Mesodermal cell (in vitro differentiated cells): ENCODE results near the gene CDRT15.

Source experiments
- H3K27ac ChIP-seq: 2 replicates; pipeline ENCODE4 v1.7.0; 2013; ENCODE audit warnings: mild to moderate bottlenecking, low read depth, low read length, moderate library complexity; ENCODE audit not compliant: severe bottlenecking
- H3K36me3 ChIP-seq: 2 replicates; pipeline ENCODE4 v1.7.1; 2013; ENCODE audit warnings: mild to moderate bottlenecking, low read length, moderate library complexity; ENCODE audit not compliant: control insufficient read depth, insufficient read depth
- H3K4me1 ChIP-seq: one replicate; pipeline ENCODE4 v1.7.1; 2013; ENCODE audit warnings: mild to moderate bottlenecking, low read length; ENCODE audit not compliant: insufficient read depth, control insufficient read depth, poor library complexity, severe bottlenecking
- H3K4me3 ChIP-seq: 2 replicates; pipeline ENCODE4 v1.7.0; 2013; ENCODE audit warnings: low read length, control low read depth, mild to moderate bottlenecking; ENCODE audit not compliant: insufficient read depth, poor library complexity, severe bottlenecking; ENCODE audit errors: extremely low read depth
- H3K9me3 ChIP-seq: 2 replicates; pipeline ENCODE4 v1.7.1; 2013; ENCODE audit warnings: mild to moderate bottlenecking, low read length, moderate library complexity; ENCODE audit not compliant: control insufficient read depth
- WGBS, 2 experiments: methylation state at CpG; one replicate each; pipeline ENCODE4 v1.1.5; 2013; ENCODE audit warnings: missing lambda C conversion rate in 2 of 2; ENCODE audit not compliant: insufficient coverage in 2 of 2; 5-methylcytosine and 5-hydroxymethylcytosine counted together

Gene CDRT15

GRCh38 chr17:14209215-14209614, 27.4 kb downstream of the CDRT15 start:
- H3K9me3 ChIP-seq: peaks cover 11% of the 10 kb centered on the region
- H3K36me3 ChIP-seq: peaks cover 8% of the 10 kb centered on the region
- H3K27ac ChIP-seq: no peak overlapping the region
- no peak overlapping the region for H3K4me3 ChIP-seq
- no peaks in the 10 kb centered on the region for H3K4me1 ChIP-seq
- 94% methylated on average over 2 of the region's 3 CpGs; no CpG with 5 or more reads in 1 of the 2 experiments for WGBS, 2 experiments

- H3K4me3 ChIP-seq: no peak overlapping the region
- no peak overlapping the region for H3K27ac ChIP-seq
- WGBS, 2 experiments: 96 to 97% methylated on average over 3 to 5 of the region's 5 CpGs
- H3K9me3 ChIP-seq: peaks cover 11% of the 10 kb centered on the region
- H3K4me1 ChIP-seq: no peaks in the 10 kb centered on the region
- peaks cover 8% of the 10 kb centered on the region for H3K36me3 ChIP-seq
Observed at GRCh38 chr17:14207791-14208190, 28.9 kb downstream of the CDRT15 start.

GRCh38 chr17:14206891-14207290, 29.8 kb downstream of the CDRT15 start:
- Histone ChIP-seq H3K4me1 (no peaks in the 10 kb centered on the region), H3K4me3 (no peak overlapping the region), H3K27ac (no peak overlapping the region), H3K36me3 (peaks cover 8% of the 10 kb centered on the region), H3K9me3 (peaks cover 10% of the 10 kb centered on the region)
- WGBS, 2 experiments: 93 to 98% methylated on average over 23 to 29 of the region's 29 CpGs

- Histone ChIP-seq H3K4me1 (no peaks in the 10 kb centered on the region), H3K9me3 (peaks cover 4% of the 10 kb centered on the region), H3K4me3 (no peak overlapping the region), H3K36me3 (peaks cover 8% of the 10 kb centered on the region), H3K27ac (no peak overlapping the region)
- 88 to 90% methylated on average over 12 to 13 of the region's 13 CpGs for whole genome bisulfite sequencing, 2 experiments
Observed at GRCh38 chr17:14205992-14206461, 30.6 kb downstream of the CDRT15 start.

GRCh38 chr17:14205380-14205779, 31.3 kb downstream of the CDRT15 start:
- no peak overlapping the region for H3K27ac ChIP-seq
- no peaks in the 10 kb centered on the region for H3K9me3 ChIP-seq
- no peaks in the 10 kb centered on the region for H3K4me1 ChIP-seq
- 93 to 94% methylated on average over 7 to 8 of the region's 10 CpGs for WGBS, 2 experiments
- no peak overlapping the region for H3K4me3 ChIP-seq
- peaks cover 8% of the 10 kb centered on the region for H3K36me3 ChIP-seq

GRCh38 chr17:14204546-14204945, 32.1 kb downstream of the CDRT15 start:
- H3K36me3 ChIP-seq: peaks cover 8% of the 10 kb centered on the region
- no peaks in the 10 kb centered on the region for H3K9me3 ChIP-seq
- H3K4me1 ChIP-seq: no peaks in the 10 kb centered on the region
- H3K27ac ChIP-seq: no peak overlapping the region
- no peak overlapping the region for H3K4me3 ChIP-seq
- WGBS, 2 experiments: 100% methylated on average over 2 of the region's 2 CpGs; no CpG with 5 or more reads in 1 of the 2 experiments

GRCh38 chr17:14204084-14204483, 32.6 kb downstream of the CDRT15 start:
- no peak overlapping the region for H3K27ac ChIP-seq
- no peak overlapping the region for H3K4me3 ChIP-seq
- H3K4me1 ChIP-seq: no peaks in the 10 kb centered on the region
- no peaks in the 10 kb centered on the region for H3K9me3 ChIP-seq
- 72% methylated on average over 4 to 5 of the region's 5 CpGs for WGBS, 2 experiments
- peaks cover 8% of the 10 kb centered on the region for H3K36me3 ChIP-seq

- Histone ChIP-seq H3K36me3 (peaks cover 6% of the 10 kb centered on the region), H3K4me3 (no peak overlapping the region), H3K9me3 (no peaks in the 10 kb centered on the region), H3K4me1 (peaks cover 5% of the 10 kb centered on the region), H3K27ac (no peak overlapping the region)
- WGBS, 2 experiments: 89 to 100% methylated on average over 1 to 3 of the region's 3 CpGs
Observed at GRCh38 chr17:14203388-14203787, 33.3 kb downstream of the CDRT15 start.

GRCh38 chr17:14202388-14203166, 34.1 kb downstream of the CDRT15 start:
- peaks cover 13% of the 10 kb centered on the region for H3K4me1 ChIP-seq
- H3K9me3 ChIP-seq: no peaks in the 10 kb centered on the region
- WGBS, 2 experiments: 90 to 98% methylated on average over 5 to 8 of the region's 10 CpGs
- peaks cover 6% of the 10 kb centered on the region for H3K36me3 ChIP-seq
- no peak overlapping the region for H3K4me3 ChIP-seq
- H3K27ac ChIP-seq: no peak overlapping the region

- 100% methylated on average over 4 of the region's 4 CpGs; no CpG with 5 or more reads in 1 of the 2 experiments for WGBS, 2 experiments
- H3K36me3 ChIP-seq: peaks cover 3% of the 10 kb centered on the region
Observed at GRCh38 chr17:14201988-14202380, 34.7 kb downstream of the CDRT15 start.

More at GRCh38 chr17:14201988-14202380, 34.7 kb downstream of the CDRT15 start:
- Histone ChIP-seq H3K4me3 (no peak overlapping the region), H3K27ac (no peak overlapping the region), H3K4me1 (peaks cover 14% of the 10 kb centered on the region), H3K9me3 (no peaks in the 10 kb centered on the region)
